ENCODE measurements around the gene FXN. TPM values are rescaled to one million over a fixed set of nuclear protein-coding genes. Genes with fewer than 3 reads are reported as not detected.

Gene FXN
- total and polyA plus RNA-seq, 2 experiments from 2014 or later = 12.2 to 31.5 TPM

- no peaks in the 10 kb centered on the region for H3K36me3 ChIP-seq (replicated peaks; ENCODE audit: insufficient read depth, low read depth)
- 71% methylated on average over 1 of the region's 1 CpG for WGBS (ENCODE audit: low lambda C conversion rate, missing lambda C conversion rate)
- TF ChIP-seq EZH2phosphoT487 (IDR thresholded peaks at IDR 0.05; ENCODE audit: low read depth, severe bottlenecking, unreplicated experiment) (no peak), EZH2 (IDR thresholded peaks at IDR 0.05; ENCODE audit: borderline replicate concordance) (no peak), CTCF (IDR thresholded peaks at IDR 0.05; ENCODE audit: poor library complexity) (no peak)
- H2AFZ ChIP-seq = no peak overlapping the region
- peak overlapping the region; percentile 59 for H3K4me2 ChIP-seq
- peak; percentile 86 for DNase-seq (ENCODE audit: low spot score)
- no peaks in the 10 kb centered on the region for H3K9me3 ChIP-seq (ENCODE audit: low read depth)
- H4K20me1 ChIP-seq (ENCODE audit: insufficient read depth, poor library complexity, severe bottlenecking) = peaks cover 13% of the 10 kb centered on the region
- peaks cover 31% of the 10 kb centered on the region for H3K4me1 ChIP-seq (ENCODE audit: insufficient read depth)
- H3K27ac ChIP-seq = peak overlapping the region; percentile 85
- no peaks in the 10 kb centered on the region for H3K9me2 ChIP-seq (replicated peaks; ENCODE audit: insufficient read depth)
- H3K27me3 ChIP-seq = no peaks in the 10 kb centered on the region
- peaks cover 69% of the 10 kb centered on the region for H3K79me2 ChIP-seq
- no peak overlapping the region for H3K4me3 ChIP-seq
These were observed 96.1 kb downstream of the FXN start for GRCh38 chr9:69131682-69132081.

DNA sequence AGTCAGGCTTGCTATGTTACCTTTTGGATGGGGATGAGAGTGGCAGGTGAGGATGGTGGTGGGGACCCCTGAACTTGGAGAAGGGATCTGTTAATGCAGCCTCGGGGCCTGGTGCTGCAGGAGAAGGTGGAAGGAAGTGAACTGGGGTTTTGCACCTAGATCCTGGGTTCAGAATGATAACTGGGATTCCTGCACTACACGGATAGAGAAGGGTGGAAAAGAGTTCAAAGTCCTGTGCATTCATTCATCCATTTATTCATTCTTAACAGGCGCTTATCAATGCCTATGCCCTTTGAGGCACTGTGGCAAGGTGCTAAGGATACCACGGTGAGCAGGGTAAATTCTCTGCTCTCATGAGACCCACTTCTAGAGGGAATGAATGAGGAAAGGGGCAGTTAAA lies 96.8 kb downstream of the FXN start:
- Histone ChIP-seq H3K9me3 (ENCODE audit: low read depth) (no peaks in the 10 kb centered on the region), H4K20me1 (ENCODE audit: insufficient read depth, poor library complexity, severe bottlenecking) (peaks cover 14% of the 10 kb centered on the region), H3K27me3 (no peaks in the 10 kb centered on the region), H3K27ac (peak overlapping the region; percentile 85), H3K36me3 (replicated peaks; ENCODE audit: insufficient read depth, low read depth) (no peaks in the 10 kb centered on the region), H3K79me2 (peaks cover 74% of the 10 kb centered on the region), H3K9me2 (replicated peaks; ENCODE audit: insufficient read depth) (no peaks in the 10 kb centered on the region), H3K4me2 (peak overlapping the region; percentile 59), H3K4me1 (ENCODE audit: insufficient read depth) (peaks cover 31% of the 10 kb centered on the region), H2AFZ (no peak overlapping the region), H3K4me3 (no peak overlapping the region)
- WGBS (ENCODE audit: low lambda C conversion rate, missing lambda C conversion rate) = 86% methylated on average over 4 of the region's 4 CpGs
- DNase-seq (ENCODE audit: low spot score) = no peak
- TF ChIP-seq EZH2 (IDR thresholded peaks at IDR 0.05; ENCODE audit: borderline replicate concordance) (no peak), EZH2phosphoT487 (IDR thresholded peaks at IDR 0.05; ENCODE audit: low read depth, severe bottlenecking, unreplicated experiment) (no peak), CTCF (IDR thresholded peaks at IDR 0.05; ENCODE audit: poor library complexity) (no peak)

GRCh38 chr9:69134412-69134811 lies 98.9 kb downstream of the FXN start:
- no peaks in the 10 kb centered on the region for H3K27me3 ChIP-seq
- TF ChIP-seq EZH2phosphoT487 (IDR thresholded peaks at IDR 0.05; ENCODE audit: low read depth, severe bottlenecking, unreplicated experiment) = no peak
- no peak for TF ChIP-seq CTCF (IDR thresholded peaks at IDR 0.05; ENCODE audit: poor library complexity)
- TF ChIP-seq EZH2 (IDR thresholded peaks at IDR 0.05; ENCODE audit: borderline replicate concordance) = no peak
- 93% methylated on average over 6 of the region's 6 CpGs for WGBS (ENCODE audit: low lambda C conversion rate, missing lambda C conversion rate)
- no peaks in the 10 kb centered on the region for H3K9me2 ChIP-seq (replicated peaks; ENCODE audit: insufficient read depth)
- no peaks in the 10 kb centered on the region for H3K9me3 ChIP-seq (ENCODE audit: low read depth)
- H4K20me1 ChIP-seq (ENCODE audit: insufficient read depth, poor library complexity, severe bottlenecking) = peaks cover 24% of the 10 kb centered on the region
- peaks cover 86% of the 10 kb centered on the region for H3K79me2 ChIP-seq
- DNase-seq (ENCODE audit: low spot score) = no peak
- no peak overlapping the region for H3K27ac ChIP-seq
- no peak overlapping the region for H3K4me3 ChIP-seq
- H3K4me1 ChIP-seq (ENCODE audit: insufficient read depth) = peaks cover 23% of the 10 kb centered on the region
- no peak overlapping the region for H2AFZ ChIP-seq
- no peak overlapping the region for H3K4me2 ChIP-seq
- no peaks in the 10 kb centered on the region for H3K36me3 ChIP-seq (replicated peaks; ENCODE audit: insufficient read depth, low read depth)

DNA sequence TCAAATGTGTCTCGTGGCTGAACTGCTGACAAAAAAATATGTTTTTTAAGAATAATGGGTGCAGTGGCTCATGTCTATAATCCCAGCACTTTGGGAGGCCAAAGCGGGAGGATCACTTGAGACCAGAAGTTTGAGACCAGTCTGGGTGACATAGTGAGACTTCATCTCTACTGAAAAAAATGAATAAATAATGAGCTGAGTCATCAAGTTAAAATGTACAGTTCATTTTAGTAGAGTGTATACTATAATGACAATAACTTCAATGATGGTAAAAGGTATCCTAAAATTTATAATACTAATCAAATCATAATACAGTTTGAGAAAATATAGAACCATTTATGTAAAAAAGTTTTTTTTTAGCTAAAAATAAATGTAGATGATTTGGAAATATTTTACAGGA lies 100.6 kb downstream of the FXN start:
- Histone ChIP-seq H3K27me3 (no peaks in the 10 kb centered on the region), H3K9me3 (ENCODE audit: low read depth) (no peaks in the 10 kb centered on the region), H3K9me2 (replicated peaks; ENCODE audit: insufficient read depth) (no peaks in the 10 kb centered on the region), H3K79me2 (peaks cover 84% of the 10 kb centered on the region), H3K4me1 (ENCODE audit: insufficient read depth) (peaks cover 11% of the 10 kb centered on the region), H3K36me3 (replicated peaks; ENCODE audit: insufficient read depth, low read depth) (no peaks in the 10 kb centered on the region), H3K27ac (no peak overlapping the region), H2AFZ (no peak overlapping the region), H3K4me2 (no peak overlapping the region), H4K20me1 (ENCODE audit: insufficient read depth, poor library complexity, severe bottlenecking) (peaks cover 24% of the 10 kb centered on the region), H3K4me3 (no peak overlapping the region)
- TF ChIP-seq EZH2phosphoT487 (IDR thresholded peaks at IDR 0.05; ENCODE audit: low read depth, severe bottlenecking, unreplicated experiment) (no peak), EZH2 (IDR thresholded peaks at IDR 0.05; ENCODE audit: borderline replicate concordance) (no peak), CTCF (IDR thresholded peaks at IDR 0.05; ENCODE audit: poor library complexity) (no peak)
- 93% methylated on average over 2 of the region's 2 CpGs for WGBS (ENCODE audit: low lambda C conversion rate, missing lambda C conversion rate)
- no peak for DNase-seq (ENCODE audit: low spot score)

Data from hepatocyte (in vitro differentiated cells).